Thyroid gland (tissue), 4 donors: ENCODE measurements around the gene SLC6A6.

Experiments
- POLR2A ChIP-seq, 2 donors: fragments of 450-650 bp; IDR thresholded peaks; one replicate each; pipeline ENCODE4 v1.6.1; 2017; ENCODE audit warnings: antibody characterized with exemption in 2 of 2, mild to moderate bottlenecking in 2 of 2, moderate library complexity in 1 of 2
- TF ChIP-seq, protein P1 (sequence below), 6 experiments: fragments of 200-600 bp in 3 of 6; fragments of 450-650 bp in 3 of 6; sonication (generic) in 3 of 6; IDR thresholded peaks; one replicate each; pipeline ENCODE4 v1.5.1; 2016 to 2019; ENCODE audit warnings: antibody characterized with exemption in 6 of 6, mild to moderate bottlenecking in 2 of 6, inconsistent platforms in 1 of 6, moderate library complexity in 1 of 6

GRCh38 chr3:14393440-14394106 lies 8.8 kb upstream of the SLC6A6 start:
- TF ChIP-seq, protein P1, sequence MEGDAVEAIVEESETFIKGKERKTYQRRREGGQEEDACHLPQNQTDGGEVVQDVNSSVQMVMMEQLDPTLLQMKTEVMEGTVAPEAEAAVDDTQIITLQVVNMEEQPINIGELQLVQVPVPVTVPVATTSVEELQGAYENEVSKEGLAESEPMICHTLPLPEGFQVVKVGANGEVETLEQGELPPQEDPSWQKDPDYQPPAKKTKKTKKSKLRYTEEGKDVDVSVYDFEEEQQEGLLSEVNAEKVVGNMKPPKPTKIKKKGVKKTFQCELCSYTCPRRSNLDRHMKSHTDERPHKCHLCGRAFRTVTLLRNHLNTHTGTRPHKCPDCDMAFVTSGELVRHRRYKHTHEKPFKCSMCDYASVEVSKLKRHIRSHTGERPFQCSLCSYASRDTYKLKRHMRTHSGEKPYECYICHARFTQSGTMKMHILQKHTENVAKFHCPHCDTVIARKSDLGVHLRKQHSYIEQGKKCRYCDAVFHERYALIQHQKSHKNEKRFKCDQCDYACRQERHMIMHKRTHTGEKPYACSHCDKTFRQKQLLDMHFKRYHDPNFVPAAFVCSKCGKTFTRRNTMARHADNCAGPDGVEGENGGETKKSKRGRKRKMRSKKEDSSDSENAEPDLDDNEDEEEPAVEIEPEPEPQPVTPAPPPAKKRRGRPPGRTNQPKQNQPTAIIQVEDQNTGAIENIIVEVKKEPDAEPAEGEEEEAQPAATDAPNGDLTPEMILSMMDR (IDR thresholded peaks at IDR 0.05): no peak
- no peak for TF ChIP-seq POLR2A (IDR thresholded peaks at IDR 0.05)
